ENCODE measurements around the gene CFAP74.

CFAP74 gene

DNA sequence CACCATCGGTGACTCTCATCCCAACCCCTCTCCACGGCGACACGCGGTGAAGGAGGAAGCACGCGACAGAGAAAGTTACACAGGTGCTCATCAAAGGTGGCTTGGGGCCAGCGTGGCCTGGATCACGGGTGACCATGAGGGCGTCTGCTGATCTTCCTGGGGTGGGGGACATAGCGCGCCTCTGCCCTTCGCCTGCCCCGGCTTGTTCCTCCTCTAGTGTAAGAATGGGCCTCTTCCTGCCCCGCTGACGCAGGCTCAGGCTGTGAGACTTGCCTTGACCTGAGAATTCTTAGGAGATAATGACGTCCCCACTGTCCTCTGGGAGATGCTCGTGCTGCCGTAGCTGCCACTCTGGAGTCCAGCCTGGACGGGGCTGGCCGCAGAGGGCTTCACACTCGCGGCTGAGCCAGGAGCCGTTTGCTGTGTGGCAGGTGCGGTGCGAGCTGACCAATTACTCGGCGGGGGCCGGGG is 45.5 kb downstream of the CFAP74 start:
- Histone ChIP-seq H3K4me1 (ENCODE audit: insufficient read depth, low read length) (peaks cover 11% of the 10 kb centered on the region; the same call in 1 of the 2 replicates), H3K27me3 (ENCODE audit: insufficient read depth, low read length) (peaks cover 13% of the 10 kb centered on the region), H3K9me3 (ENCODE audit: insufficient read depth, low read depth, low read length) (no peaks in the 10 kb centered on the region)

DNA sequence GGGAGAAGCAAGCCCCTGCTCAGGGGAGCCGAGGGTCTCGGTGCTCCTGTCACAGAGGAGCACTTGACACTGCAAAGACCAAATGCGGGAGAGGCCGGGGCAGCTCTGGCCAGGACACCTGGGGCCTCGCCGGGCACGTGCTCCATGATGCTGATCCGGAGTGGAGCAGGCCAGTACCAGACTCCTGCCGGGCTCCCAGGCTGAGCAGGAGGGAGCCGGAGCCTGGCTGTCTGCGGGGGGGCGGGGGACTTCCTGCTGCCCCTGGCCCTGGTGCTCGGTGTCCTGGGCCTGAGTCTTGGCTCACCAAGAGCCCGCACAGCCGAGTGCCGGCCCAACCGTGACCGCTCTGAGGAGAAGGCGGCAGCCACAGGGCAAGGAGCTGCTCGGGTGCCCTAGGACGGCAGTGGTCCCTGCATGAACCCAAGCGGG is 46.0 kb downstream of the CFAP74 start:
- no peaks in the 10 kb centered on the region for H3K9me3 ChIP-seq (ENCODE audit: insufficient read depth, low read depth, low read length)
- no peaks in the 10 kb centered on the region for H3K36me3 ChIP-seq (ENCODE audit: insufficient read depth, low read depth, low read length)
- H3K27me3 ChIP-seq (ENCODE audit: insufficient read depth, low read length): peaks cover 13% of the 10 kb centered on the region
- H3K27ac ChIP-seq (ENCODE audit: low read length): no peak overlapping the region
- no peak overlapping the region for H3K9ac ChIP-seq (ENCODE audit: low read depth, low read length)
- H3K4me1 ChIP-seq (ENCODE audit: insufficient read depth, low read length): peaks cover 11% of the 10 kb centered on the region; the same call in 1 of the 2 replicates
- H3K4me3 ChIP-seq (ENCODE audit: low read length): no peak overlapping the region

More for the DNA sequence above, 45.5 kb downstream of the CFAP74 start:
- Histone ChIP-seq H3K36me3 (ENCODE audit: insufficient read depth, low read depth, low read length) (no peaks in the 10 kb centered on the region), H3K4me3 (ENCODE audit: low read length) (no peak overlapping the region), H3K27ac (ENCODE audit: low read length) (no peak overlapping the region), H3K9ac (ENCODE audit: low read depth, low read length) (no peak overlapping the region)

DNA sequence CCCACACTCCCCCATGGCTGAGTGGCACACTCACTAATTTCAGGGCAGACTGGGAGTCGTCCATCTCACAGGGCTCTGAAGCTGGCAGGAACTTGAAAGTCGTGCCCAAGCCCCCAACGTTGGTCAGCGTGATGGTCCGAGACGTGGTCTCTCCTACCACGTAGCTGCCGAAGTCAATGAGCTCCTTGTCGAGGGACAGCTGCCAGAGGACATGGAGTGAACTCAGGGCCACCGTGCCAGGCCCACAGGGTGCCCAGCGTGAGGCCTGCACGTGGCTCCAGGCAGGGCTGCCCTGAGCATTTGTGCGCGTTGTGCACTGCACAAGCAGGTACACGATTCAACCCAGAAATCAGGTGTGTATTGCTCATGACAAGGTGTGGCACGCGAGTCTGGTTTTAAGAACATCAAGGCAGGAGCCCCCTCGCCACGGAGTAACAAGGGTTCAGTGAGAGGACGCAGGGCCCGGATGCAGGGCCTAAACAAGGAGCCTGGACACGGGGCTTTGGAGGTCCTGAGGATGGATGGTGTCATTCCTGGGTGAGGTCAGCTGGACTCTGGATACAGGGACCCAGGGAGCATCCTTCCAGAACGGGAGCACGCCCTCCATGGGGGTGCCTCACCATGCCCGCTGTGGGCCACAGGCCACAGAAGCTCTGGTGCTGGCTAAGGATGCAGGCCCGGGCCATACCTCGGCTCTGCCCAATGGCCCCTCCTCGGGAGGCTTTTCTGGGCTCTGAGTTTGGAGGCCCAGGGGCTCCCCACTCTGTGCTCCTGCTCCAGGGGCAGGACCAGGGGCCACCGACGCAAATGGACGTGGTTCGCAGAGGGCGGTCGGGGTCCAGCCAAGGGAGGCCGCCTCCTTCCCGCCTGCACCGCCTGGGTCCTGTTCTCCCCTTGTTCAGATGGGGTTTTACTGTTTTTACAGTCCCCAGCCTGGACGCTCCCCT is 46.7 kb downstream of the CFAP74 start:
- Histone ChIP-seq H3K36me3 (ENCODE audit: insufficient read depth, low read depth, low read length) (no peaks in the 10 kb centered on the region), H3K4me1 (ENCODE audit: insufficient read depth, low read length) (peaks cover 11% of the 10 kb centered on the region; the same call in 1 of the 2 replicates), H3K27ac (ENCODE audit: low read length) (no peak overlapping the region), H3K9me3 (ENCODE audit: insufficient read depth, low read depth, low read length) (no peaks in the 10 kb centered on the region), H3K9ac (ENCODE audit: low read depth, low read length) (no peak overlapping the region), H3K4me3 (ENCODE audit: low read length) (no peak overlapping the region), H3K27me3 (ENCODE audit: insufficient read depth, low read length) (peaks cover 13% of the 10 kb centered on the region)

DNA sequence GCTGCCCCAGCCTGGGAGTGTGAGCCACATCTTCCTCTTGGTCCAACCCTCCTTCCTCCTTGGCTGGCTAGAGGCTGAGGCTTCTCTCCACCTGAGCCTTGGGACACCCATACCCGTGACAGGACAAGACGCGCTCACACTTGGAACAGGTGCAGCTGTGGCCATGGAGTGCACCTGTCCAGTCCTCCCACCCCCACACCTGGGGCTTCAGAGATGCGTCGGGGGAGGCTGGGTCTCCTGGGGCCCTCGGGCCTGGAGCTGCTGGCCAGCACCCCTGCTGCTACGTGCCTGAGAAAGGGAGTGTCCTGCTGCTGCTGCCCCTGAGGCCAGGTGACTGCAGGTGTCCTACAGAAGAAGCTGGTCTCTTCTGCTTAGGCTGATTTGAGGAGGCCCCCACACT is 47.5 kb downstream of the CFAP74 start:
- Histone ChIP-seq H3K27ac (ENCODE audit: low read length) (no peak overlapping the region), H3K4me3 (ENCODE audit: low read length) (no peak overlapping the region), H3K4me1 (ENCODE audit: insufficient read depth, low read length) (peaks cover 6% of the 10 kb centered on the region; the same call in 1 of the 2 replicates), H3K36me3 (ENCODE audit: insufficient read depth, low read depth, low read length) (no peaks in the 10 kb centered on the region), H3K27me3 (ENCODE audit: insufficient read depth, low read length) (peaks cover 7% of the 10 kb centered on the region; the same call in 1 of the 2 replicates), H3K9me3 (ENCODE audit: insufficient read depth, low read depth, low read length) (no peaks in the 10 kb centered on the region), H3K9ac (ENCODE audit: low read depth, low read length) (no peak overlapping the region)

DNA sequence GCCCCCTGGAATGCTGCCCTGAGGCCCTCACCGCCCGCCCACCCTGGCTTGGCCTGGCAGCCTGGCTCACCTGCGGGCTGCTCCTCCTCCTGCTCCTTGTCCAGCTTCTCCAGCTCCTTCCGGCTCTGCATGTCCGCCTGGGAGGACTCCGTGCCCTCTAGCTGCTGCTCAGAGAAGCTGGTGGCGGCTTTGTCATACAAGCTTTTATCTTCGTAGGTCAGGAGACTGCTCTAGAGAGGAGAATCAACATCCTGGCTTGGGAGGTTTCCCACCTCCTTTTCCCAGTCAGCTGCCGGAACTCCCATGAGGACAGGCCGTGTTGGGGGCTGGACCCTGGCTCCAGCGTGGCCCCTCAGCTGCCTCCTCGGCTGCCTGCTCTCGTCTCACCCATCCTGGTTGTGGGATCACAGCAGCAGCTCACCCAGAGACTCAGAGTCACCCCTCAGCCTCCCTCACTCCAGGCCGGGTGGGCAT is 47.9 kb downstream of the CFAP74 start:
- peaks cover 3% of the 10 kb centered on the region; the same call in 1 of the 2 replicates for H3K4me1 ChIP-seq (ENCODE audit: insufficient read depth, low read length)
- H3K36me3 ChIP-seq (ENCODE audit: insufficient read depth, low read depth, low read length): no peaks in the 10 kb centered on the region
- peaks cover 2% of the 10 kb centered on the region; the same call in 1 of the 2 replicates for H3K27me3 ChIP-seq (ENCODE audit: insufficient read depth, low read length)
- H3K4me3 ChIP-seq (ENCODE audit: low read length): no peak overlapping the region
- no peaks in the 10 kb centered on the region for H3K9me3 ChIP-seq (ENCODE audit: insufficient read depth, low read depth, low read length)
- no peak overlapping the region for H3K9ac ChIP-seq (ENCODE audit: low read depth, low read length)
- no peak overlapping the region for H3K27ac ChIP-seq (ENCODE audit: low read length)

DNA sequence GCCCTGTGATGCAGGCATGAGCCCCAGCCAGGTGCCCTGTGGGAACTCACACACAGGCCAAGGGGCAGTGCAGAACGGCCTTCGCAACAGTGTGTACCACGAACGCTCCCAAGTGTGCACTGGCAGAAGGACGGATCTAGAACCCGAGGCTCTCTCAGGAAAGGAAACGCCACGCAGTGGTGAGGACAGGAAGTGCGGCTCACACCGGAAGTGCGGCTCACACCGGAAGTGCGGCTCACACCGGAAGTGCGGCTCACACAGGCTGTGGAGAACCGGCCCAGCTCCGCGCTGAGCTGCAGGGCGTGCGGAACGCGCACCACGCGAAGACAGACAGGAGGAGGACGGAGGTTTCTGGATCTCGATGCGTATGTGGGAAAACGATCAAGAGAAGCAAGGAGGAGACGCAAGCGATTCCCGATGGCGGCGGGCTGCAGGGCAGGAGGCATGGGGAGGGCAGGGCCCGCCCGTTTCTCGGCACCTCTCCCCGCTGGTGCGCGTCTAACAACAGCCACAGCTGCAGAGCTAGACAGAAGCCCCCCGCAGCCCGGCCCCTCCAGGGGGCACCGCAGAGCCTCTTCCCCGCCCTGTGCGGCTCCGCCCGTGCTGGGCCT is 48.6 kb downstream of the CFAP74 start:
- H3K4me1 ChIP-seq (ENCODE audit: insufficient read depth, low read length): no peaks in the 10 kb centered on the region
- no peak overlapping the region for H3K4me3 ChIP-seq (ENCODE audit: low read length)
- H3K9ac ChIP-seq (ENCODE audit: low read depth, low read length): no peak overlapping the region
- no peaks in the 10 kb centered on the region for H3K9me3 ChIP-seq (ENCODE audit: insufficient read depth, low read depth, low read length)
- no peak overlapping the region for H3K27ac ChIP-seq (ENCODE audit: low read length)
- H3K36me3 ChIP-seq (ENCODE audit: insufficient read depth, low read depth, low read length): no peaks in the 10 kb centered on the region
- H3K27me3 ChIP-seq (ENCODE audit: insufficient read depth, low read length): no peaks in the 10 kb centered on the region

DNA sequence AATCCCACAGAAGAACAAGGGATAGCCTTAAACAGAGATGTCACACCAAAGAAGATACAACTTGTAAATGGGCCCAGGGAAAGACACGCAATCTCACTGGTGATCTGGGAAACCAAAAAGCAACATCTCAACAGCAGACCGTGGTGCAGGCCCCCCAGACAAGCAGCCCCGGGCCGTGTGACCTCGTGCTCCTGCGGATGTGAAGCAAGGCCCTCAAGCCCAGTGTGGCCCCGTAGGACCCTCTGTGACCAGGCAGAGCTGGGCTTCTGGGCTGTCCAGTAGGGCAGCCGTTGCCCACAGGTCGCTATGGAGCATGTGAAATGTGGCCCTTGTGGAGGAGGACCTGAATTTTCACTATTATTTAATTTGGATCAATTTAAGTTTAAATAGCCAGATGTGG is 49.6 kb downstream of the CFAP74 start:
- Histone ChIP-seq H3K9me3 (ENCODE audit: insufficient read depth, low read depth, low read length) (no peaks in the 10 kb centered on the region), H3K27me3 (ENCODE audit: insufficient read depth, low read length) (no peaks in the 10 kb centered on the region), H3K9ac (ENCODE audit: low read depth, low read length) (no peak overlapping the region), H3K4me3 (ENCODE audit: low read length) (no peak overlapping the region), H3K36me3 (ENCODE audit: insufficient read depth, low read depth, low read length) (no peaks in the 10 kb centered on the region), H3K27ac (ENCODE audit: low read length) (no peak overlapping the region), H3K4me1 (ENCODE audit: insufficient read depth, low read length) (no peaks in the 10 kb centered on the region)

DNA sequence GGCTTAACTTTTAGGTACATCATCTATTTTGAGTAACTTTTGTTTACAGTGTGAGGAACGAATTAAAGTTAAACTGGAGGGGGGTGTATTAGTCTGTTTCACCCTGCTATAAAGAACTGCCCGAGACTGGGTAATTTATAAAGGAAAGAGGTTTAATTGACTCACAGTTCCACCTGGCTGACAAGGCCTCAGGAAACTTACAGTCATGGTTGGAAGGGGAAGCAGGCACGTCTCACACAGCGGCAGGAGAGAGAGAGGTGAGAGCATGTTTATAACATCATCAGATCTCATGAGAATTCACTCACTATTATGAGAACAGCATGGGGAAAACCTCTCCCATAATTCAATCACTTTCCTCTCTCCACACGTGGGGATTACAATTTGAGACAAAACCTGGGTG is 52.6 kb downstream of the CFAP74 start:
- no peaks in the 10 kb centered on the region for H3K4me1 ChIP-seq (ENCODE audit: insufficient read depth, low read length)
- H3K36me3 ChIP-seq (ENCODE audit: insufficient read depth, low read depth, low read length): no peaks in the 10 kb centered on the region
- no peak overlapping the region for H3K27ac ChIP-seq (ENCODE audit: low read length)
- H3K27me3 ChIP-seq (ENCODE audit: insufficient read depth, low read length): no peaks in the 10 kb centered on the region
- H3K9me3 ChIP-seq (ENCODE audit: insufficient read depth, low read depth, low read length): no peaks in the 10 kb centered on the region
- H3K4me3 ChIP-seq (ENCODE audit: low read length): no peak overlapping the region
- no peak overlapping the region for H3K9ac ChIP-seq (ENCODE audit: low read depth, low read length)

DNA sequence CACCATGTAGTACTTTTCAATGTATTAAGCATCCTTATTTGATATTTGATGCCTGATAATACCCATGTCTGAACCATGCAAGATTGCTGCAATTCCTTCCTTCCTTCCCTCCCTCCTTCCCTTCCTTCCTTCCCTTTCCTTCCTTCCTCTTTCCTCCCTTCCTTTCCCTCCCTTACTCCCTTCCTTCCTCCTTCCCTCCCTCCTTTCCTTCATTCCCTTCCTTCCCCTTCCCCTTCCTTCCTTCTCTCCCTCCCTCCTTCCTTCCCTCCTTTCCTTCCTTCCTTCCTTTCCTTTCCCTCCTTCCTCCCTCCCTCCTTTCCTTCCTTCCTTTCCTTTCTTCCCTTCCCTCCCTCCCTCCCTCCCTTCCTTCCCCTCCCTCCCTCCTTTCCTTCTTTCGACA is 54.8 kb downstream of the CFAP74 start:
- H3K9me3 ChIP-seq (ENCODE audit: insufficient read depth, low read depth, low read length): no peaks in the 10 kb centered on the region
- H3K27ac ChIP-seq (ENCODE audit: low read length): no peak overlapping the region
- H3K36me3 ChIP-seq (ENCODE audit: insufficient read depth, low read depth, low read length): no peaks in the 10 kb centered on the region
- no peak overlapping the region for H3K4me3 ChIP-seq (ENCODE audit: low read length)
- H3K9ac ChIP-seq (ENCODE audit: low read depth, low read length): no peak overlapping the region
- no peaks in the 10 kb centered on the region for H3K4me1 ChIP-seq (ENCODE audit: insufficient read depth, low read length)
- no peaks in the 10 kb centered on the region for H3K27me3 ChIP-seq (ENCODE audit: insufficient read depth, low read length)

DNA sequence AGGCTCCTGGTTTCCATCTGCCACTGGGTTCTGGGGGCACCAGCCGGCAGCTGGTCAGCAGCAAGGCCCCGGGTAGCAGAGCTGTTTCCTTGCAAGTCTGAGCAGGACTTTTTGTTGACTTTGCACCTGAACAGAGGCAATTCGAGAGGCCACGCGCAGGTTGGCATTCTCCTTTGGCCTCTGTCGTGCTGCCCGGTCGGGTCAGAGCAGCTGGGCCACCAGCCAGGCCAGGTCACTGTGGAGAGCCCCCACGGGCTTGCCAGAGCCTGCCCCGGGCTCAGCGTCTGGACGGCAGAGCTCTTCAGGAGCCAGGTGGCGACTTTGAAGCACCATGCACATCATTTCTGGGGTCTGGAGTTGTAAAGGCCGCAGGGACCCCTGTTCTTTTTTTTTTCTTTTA is 56.1 kb downstream of the CFAP74 start:
- no peak overlapping the region for H3K9ac ChIP-seq (ENCODE audit: low read depth, low read length)
- no peak overlapping the region for H3K27ac ChIP-seq (ENCODE audit: low read length)
- no peaks in the 10 kb centered on the region for H3K27me3 ChIP-seq (ENCODE audit: insufficient read depth, low read length)
- H3K4me1 ChIP-seq (ENCODE audit: insufficient read depth, low read length): no peaks in the 10 kb centered on the region
- H3K36me3 ChIP-seq (ENCODE audit: insufficient read depth, low read depth, low read length): no peaks in the 10 kb centered on the region
- H3K9me3 ChIP-seq (ENCODE audit: insufficient read depth, low read depth, low read length): no peaks in the 10 kb centered on the region
- no peak overlapping the region for H3K4me3 ChIP-seq (ENCODE audit: low read length)

DNA sequence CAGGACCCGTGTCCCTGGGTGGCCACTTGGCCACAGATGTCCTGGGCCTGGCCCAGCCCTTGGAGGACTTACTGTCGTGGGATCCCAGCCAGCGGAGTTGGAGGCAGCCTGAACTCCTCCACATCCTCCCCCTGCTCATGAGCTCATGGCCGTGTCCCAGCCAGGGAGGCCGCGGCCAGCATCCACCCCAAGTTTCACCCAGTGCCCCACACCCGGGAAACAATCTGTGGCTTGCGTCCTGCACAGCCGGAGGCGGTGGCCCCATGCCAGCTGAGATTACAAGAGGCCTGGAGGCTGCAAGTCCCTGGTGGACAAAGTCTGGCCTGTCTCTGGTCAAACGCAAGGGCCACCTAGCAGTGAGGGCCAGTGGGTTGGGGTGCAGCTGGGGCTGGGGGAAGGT is 57.0 kb downstream of the CFAP74 start:
- no peaks in the 10 kb centered on the region for H3K27me3 ChIP-seq (ENCODE audit: insufficient read depth, low read length)
- no peak overlapping the region for H3K27ac ChIP-seq (ENCODE audit: low read length)
- H3K4me3 ChIP-seq (ENCODE audit: low read length): no peak overlapping the region
- no peaks in the 10 kb centered on the region for H3K9me3 ChIP-seq (ENCODE audit: insufficient read depth, low read depth, low read length)
- H3K4me1 ChIP-seq (ENCODE audit: insufficient read depth, low read length): no peaks in the 10 kb centered on the region
- no peak overlapping the region for H3K9ac ChIP-seq (ENCODE audit: low read depth, low read length)
- H3K36me3 ChIP-seq (ENCODE audit: insufficient read depth, low read depth, low read length): no peaks in the 10 kb centered on the region
